SH-SY5Y (cell line): ENCODE data around the gene PNMT.

ENCODE experiments used
- GATA2 ChIP-seq: IDR thresholded peaks from 2 replicates; pipeline ENCODE4 v1.6.1; 2011; ENCODE audit warnings: mild to moderate bottlenecking, low read depth, low read length
- GATA3 ChIP-seq: IDR thresholded peaks from 2 replicates; pipeline ENCODE4 v1.6.1; 2011; ENCODE audit warnings: low read depth, mild to moderate bottlenecking, low read length, moderate library complexity

PNMT gene

GRCh38 chr17:39695089-39695474 lies 26.8 kb downstream of the PNMT start:
- TF ChIP-seq GATA2, result no peak
- no peak for TF ChIP-seq GATA3

GRCh38 chr17:39696731-39697130 lies 28.5 kb downstream of the PNMT start:
- TF ChIP-seq GATA3 (no peak), GATA2 (no peak)

- TF ChIP-seq GATA3 (no peak), GATA2 (no peak)
Measured at GRCh38 chr17:39697961-39698360, 29.7 kb downstream of the PNMT start.

- TF ChIP-seq GATA3, result no peak
- no peak for TF ChIP-seq GATA2
Measured at GRCh38 chr17:39699818-39700147, 31.5 kb downstream of the PNMT start, which contains the start of gene ERBB2. TSS of gene ERBB2 (plus strand) at chr17:39700064. CDS start at chr17:39700239, 175 bp downstream.

GRCh38 chr17:39700148-39700987 lies 32.1 kb downstream of the PNMT start:
- no peak for TF ChIP-seq GATA2
- no peak for TF ChIP-seq GATA3

GRCh38 chr17:39701012-39701783 lies 32.9 kb downstream of the PNMT start:
- TF ChIP-seq GATA3, result no peak
- TF ChIP-seq GATA2, result no peak

- TF ChIP-seq GATA3 (no peak), GATA2 (no peak)
Measured at GRCh38 chr17:39701784-39702422, 33.6 kb downstream of the PNMT start.

- TF ChIP-seq GATA2 (no peak), GATA3 (no peak)
Measured at GRCh38 chr17:39702901-39703893, 34.9 kb downstream of the PNMT start.

GRCh38 chr17:39703913-39704312 lies 35.7 kb downstream of the PNMT start:
- no peak for TF ChIP-seq GATA3
- no peak for TF ChIP-seq GATA2

- no peak for TF ChIP-seq GATA2
- TF ChIP-seq GATA3, result no peak
Measured at GRCh38 chr17:39704821-39705551, 36.7 kb downstream of the PNMT start.

- TF ChIP-seq GATA3 (no peak), GATA2 (no peak)
Measured at GRCh38 chr17:39705786-39706348, 37.6 kb downstream of the PNMT start.

GRCh38 chr17:39706383-39706782 lies 38.1 kb downstream of the PNMT start:
- TF ChIP-seq GATA3 (no peak), GATA2 (no peak)
